ENCODE data around the gene GPR142.

- TF ChIP-seq, protein P1, sequence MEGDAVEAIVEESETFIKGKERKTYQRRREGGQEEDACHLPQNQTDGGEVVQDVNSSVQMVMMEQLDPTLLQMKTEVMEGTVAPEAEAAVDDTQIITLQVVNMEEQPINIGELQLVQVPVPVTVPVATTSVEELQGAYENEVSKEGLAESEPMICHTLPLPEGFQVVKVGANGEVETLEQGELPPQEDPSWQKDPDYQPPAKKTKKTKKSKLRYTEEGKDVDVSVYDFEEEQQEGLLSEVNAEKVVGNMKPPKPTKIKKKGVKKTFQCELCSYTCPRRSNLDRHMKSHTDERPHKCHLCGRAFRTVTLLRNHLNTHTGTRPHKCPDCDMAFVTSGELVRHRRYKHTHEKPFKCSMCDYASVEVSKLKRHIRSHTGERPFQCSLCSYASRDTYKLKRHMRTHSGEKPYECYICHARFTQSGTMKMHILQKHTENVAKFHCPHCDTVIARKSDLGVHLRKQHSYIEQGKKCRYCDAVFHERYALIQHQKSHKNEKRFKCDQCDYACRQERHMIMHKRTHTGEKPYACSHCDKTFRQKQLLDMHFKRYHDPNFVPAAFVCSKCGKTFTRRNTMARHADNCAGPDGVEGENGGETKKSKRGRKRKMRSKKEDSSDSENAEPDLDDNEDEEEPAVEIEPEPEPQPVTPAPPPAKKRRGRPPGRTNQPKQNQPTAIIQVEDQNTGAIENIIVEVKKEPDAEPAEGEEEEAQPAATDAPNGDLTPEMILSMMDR (IDR thresholded peaks at IDR 0.05; ENCODE audit: borderline replicate concordance, extremely low read depth, low read length, poor library complexity, severe bottlenecking), result peak; percentile 96
- no peak for TF ChIP-seq EZH2 (IDR thresholded peaks at IDR 0.05; ENCODE audit: borderline replicate concordance, low read depth, low read length, severe bottlenecking)
Observed at GRCh38 chr17:74379495-74380085, 12.3 kb downstream of the GPR142 start.
